CD4-positive, alpha-beta T cell treated with Interleukin-4 for 4 hours (primary cell): ENCODE measurements around the gene HKDC1.
"Not testable (repeated sequence)": the region's sequence is repeated elsewhere in the genome, so short reads cannot be mapped to it uniquely, and the experiment has no call there.

Experiments used
- DNase-seq: peaks from one replicate; pipeline ENCODE4 v3.0.0-alpha.2; 2020

The HKDC1 gene

DNA sequence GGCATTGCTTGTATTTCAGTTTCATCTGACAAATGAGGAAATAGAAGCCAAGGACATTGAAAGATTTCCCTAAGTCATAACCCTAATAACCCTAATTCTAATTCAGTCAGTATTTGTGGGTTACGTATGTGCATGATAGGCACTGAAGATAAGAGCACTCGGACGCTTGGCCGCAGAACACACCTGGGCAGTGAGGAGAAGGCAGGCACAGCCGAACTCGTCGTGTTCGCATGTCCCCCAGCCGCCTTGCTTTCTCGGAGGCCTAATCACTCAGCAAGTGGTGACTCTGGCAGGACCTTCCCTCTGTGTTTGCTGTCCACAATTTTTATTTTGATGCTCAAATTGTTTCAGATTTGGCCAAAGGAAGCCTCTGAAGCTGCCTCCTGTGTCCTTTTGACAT is 23.7 kb downstream of the HKDC1 start:
- no peak for DNase-seq

DNA sequence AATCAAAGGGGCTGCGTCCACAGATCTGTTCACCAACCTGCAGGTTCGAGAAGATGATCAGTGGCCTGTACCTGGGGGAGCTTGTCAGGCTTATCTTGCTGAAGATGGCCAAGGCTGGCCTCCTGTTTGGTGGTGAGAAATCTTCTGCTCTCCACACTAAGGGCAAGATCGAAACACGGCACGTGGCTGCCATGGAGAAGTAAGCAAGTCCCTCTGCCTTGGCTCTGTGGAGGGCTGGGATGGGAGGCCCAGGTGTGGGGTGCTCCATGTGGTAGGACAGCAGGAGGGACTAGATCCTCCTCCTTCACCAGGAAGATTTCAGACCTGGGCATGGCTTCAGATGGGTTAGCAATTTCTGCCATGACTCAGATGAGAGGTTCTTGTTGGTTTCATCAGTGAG is 25.9 kb downstream of the HKDC1 start:
- no peak for DNase-seq

DNA sequence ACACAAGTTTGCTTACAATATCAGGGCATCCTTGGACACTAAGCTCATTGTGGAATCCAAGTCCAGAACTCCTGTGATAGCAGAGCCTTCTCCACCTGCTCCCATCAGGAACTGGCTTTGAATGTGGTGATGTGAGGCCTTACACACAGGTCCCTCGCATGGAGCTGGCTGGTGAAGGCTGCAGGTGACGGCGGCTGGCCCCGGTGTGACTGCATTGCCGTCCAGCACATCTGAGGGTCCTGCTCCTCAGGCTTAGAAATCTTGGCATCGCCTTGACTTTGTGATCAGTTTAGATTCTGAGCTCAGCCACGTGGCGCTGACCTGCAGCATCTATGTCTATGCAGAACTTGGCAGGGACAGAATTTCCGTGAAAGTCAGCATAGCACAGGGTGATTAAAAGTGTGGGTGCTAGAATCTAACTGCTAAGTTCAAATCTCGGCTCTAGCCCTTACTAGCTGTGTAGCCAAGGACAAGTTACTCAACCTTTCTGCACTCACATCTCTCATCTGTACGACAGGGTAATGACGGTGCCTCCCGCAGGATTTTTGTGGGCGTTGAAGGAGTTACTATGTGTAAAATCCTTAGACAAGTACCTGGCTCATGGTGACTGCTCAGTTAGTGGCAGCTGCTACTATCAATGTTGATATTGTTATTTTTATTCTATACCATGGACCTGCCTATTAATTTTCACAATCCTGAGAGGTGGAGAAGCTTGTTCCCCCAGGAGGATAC is 26.6 kb downstream of the HKDC1 start:
- no peak for DNase-seq

DNA sequence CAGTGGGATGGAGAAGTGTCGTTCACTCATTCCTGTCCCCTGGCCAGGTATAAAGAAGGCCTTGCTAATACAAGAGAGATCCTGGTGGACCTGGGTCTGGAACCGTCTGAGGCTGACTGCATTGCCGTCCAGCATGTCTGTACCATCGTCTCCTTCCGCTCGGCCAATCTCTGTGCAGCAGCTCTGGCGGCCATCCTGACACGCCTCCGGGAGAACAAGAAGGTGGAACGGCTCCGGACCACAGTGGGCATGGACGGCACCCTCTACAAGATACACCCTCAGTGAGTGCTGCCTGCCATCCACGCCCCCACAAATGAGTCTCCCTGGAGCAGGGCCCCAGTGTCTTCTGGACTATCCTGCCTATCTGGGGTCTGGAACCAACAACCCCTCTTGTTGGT is 27.2 kb downstream of the HKDC1 start:
- DNase-seq: no peak

DNA sequence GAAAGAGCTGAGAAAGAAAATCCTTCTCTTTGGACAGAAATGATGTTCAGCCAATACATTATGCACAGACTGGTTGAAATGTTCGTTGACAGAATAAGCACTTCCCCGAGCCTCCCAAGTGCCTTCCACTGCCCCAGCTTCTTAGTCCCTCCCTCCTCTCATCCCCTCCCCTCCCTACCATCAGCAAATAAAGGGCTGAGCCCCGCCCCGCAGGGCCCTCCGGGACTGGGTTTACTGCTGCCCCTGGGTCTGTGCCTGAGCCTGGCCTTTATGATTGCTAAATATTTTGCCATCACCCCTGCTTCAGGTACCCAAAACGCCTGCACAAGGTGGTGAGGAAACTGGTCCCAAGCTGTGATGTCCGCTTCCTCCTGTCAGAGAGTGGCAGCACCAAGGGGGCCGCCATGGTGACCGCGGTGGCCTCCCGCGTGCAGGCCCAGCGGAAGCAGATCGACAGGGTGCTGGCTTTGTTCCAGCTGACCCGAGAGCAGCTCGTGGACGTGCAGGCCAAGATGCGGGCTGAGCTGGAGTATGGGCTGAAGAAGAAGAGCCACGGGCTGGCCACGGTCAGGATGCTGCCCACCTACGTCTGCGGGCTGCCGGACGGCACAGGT is 28.1 kb downstream of the HKDC1 start:
- DNase-seq: no peak

DNA sequence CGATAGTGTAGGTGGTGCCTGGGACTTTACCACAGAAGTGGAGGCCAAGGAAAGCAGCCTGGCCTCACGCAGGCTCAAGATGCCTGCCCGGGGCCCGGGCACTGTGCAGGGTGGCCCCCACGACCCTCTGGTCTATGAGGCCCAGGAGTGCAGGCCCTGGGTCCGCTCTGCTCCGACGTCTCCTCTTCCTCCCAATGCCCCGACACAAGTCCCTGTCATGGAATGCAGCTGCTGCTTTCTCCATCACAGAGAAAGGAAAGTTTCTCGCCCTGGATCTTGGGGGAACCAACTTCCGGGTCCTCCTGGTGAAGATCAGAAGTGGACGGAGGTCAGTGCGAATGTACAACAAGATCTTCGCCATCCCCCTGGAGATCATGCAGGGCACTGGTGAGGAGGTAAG is 29.9 kb downstream of the HKDC1 start:
- DNase-seq: no peak

DNA sequence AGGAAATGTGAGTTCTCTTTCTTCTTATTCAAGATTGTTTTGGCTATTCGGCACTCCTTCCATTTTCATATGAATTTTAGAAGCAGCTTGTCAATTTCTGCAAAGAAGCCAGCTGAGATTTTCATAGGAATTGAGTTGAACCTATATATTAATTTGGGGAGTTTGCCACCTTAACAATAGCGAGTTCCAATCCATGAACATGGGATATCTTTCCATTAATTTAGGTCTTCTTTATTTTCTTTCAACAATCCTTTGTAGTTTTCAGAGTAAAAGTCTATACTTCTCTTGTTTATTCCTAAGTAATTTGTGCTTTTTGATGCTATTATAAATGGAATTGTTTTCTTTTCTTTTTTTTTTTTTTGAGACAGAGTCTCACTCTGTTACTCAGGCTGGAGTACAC is 31.3 kb downstream of the HKDC1 start:
- not testable (repeated sequence) for DNase-seq

DNA sequence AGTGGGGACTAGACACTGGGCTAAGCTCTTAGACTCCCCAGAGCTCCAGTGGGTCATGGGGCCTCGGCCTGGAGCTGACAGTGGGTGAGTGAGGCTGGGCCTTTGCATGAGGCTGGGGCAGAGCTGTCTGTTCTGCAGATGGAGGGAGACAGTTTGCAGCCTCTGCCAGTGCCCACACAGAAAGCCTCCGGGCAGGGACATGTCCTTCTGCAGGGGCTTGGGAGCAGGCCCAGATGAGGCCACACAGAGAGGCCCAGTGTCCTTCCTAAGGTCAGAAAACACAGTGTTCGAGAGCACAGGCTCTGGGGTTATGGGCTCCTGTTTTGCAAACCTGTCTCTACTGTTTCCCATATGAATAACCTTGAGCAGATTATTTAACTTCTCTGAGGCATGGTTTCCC is 33.0 kb downstream of the HKDC1 start:
- DNase-seq: no peak

DNA sequence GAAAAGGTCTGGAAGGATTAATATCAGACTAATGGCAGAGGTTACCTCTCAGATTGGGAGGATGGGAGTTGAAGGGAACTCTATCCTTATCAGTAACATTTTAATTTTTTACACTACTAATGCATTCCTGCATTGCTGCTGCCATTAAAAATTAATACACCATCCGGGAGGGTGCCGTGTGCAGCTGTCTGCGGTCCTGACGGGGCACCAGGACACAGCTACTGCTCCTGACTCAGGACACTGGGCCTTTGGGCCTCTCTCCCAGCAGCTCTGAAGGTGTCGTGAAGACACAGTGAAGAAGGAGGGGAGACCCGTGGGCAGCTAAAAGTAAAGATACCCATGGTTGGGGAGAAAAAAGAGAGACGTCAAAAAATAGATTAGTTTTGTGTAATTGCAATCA is 34.7 kb downstream of the HKDC1 start:
- no peak for DNase-seq

DNA sequence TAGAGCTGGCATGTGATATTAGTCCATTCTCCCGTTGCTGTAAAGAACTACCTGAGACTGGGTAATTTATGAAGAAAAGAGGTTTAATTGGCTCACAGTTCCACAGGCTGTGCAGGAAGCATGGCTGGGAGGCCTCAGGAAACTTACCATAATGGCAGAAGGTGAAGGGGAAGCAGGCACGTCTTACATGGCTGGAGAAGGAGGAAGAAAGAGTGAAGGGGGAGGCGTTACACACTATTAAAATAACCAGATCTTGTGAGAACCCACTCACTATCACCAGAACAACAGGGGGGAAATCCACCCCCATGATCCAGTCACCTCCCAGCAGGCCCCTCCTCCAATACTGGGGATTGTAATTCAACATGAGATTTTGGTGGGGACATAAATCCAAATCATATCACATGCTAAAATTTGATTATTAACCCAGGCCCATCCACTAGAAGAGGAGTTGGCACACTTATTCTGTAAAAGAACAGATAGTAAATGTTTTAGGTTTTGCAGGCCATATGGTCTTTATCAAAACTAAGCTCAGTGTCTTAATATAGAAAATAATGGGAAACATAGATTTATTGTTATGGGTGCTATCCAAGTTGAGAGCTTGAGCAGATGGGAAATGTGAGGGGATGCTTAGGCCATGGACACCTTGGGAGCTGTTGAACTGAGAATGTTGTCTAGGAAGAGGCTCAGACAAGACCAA is 39.6 kb downstream of the HKDC1 start:
- DNase-seq: no peak

DNA sequence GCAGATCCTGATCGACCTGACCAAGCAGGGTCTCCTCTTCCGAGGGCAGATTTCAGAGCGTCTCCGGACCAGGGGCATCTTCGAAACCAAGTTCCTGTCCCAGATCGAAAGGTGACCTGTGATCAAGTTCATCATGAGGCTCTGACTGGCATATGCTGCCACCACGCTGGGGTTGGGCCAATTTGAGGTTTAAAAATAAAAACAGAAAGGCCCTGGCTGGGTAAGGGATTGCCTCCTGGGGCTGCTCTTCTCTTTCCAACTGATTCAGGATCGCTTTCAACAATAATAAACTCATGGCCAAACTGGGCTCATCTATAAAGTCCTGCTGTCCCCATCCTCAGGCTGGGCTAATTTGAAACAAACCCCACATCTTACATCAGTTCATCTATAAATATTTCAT is 41.1 kb downstream of the HKDC1 start:
- DNase-seq: no peak

DNA sequence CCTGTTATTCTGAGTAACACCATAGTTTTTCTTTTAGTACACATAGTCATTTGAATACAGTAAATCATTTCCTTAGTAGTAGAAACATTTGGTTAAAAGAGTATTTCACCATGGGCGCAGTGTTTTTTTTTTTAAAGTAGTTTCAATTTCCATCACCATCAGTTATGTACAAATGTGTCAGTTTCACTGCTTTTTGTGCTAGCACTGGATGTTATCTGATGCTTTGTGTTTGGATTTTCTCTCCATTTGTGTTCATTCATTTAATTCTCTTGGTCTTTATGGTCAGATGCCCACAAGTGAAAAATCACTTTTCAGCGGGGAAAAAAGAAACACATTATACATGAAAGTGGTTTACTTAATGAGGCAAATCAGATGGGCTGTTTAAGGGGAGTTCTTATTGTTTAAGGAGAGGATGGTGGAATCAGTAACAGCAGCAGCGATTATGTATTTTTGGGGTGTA is 42.2 kb downstream of the HKDC1 start:
- no peak for DNase-seq

DNA sequence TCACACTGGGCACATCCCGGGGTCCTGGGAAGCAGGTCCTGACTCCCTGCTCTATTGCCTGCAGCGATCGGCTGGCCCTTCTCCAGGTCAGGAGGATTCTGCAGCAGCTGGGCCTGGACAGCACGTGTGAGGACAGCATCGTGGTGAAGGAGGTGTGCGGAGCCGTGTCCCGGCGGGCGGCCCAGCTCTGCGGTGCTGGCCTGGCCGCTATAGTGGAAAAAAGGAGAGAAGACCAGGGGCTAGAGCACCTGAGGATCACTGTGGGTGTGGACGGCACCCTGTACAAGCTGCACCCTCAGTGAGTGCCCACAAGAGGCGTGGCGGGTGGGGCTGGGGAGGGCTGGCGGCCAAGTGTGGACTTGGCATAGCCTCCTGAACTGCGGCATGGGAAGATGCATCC is 45.4 kb downstream of the HKDC1 start:
- no peak for DNase-seq

DNA sequence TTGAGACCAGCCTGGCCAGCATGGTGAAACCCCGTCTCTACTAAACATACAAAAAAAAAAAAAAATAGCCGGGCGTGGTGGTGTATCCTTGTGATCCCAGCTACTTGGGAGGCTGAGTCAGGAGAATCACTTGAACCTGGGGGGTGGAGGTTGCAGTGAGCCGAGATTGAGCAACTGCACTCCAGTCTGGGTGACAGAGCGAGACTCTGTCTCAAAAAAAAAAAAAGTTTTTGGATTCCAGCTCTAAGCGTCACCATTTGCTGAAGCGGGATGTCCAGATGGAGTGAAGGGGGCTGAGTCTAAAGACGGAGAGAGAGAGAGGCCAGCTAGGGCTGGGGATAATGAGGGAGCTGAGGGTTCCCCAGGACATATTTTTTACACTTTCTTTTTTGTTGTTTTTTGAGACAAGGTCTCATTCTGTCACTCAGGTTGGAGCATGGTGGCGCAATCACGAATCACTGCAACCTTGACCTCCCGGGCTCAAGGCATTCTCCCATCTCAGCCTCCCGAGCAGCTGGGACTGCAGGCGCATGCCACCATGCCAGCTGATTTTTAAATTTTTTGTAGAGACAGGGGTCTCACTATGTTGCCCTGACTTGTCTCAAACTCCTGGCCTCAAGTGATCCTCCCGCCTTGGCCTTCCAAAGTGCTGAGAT is 48.8 kb downstream of the HKDC1 start:
- DNase-seq: no peak

DNA sequence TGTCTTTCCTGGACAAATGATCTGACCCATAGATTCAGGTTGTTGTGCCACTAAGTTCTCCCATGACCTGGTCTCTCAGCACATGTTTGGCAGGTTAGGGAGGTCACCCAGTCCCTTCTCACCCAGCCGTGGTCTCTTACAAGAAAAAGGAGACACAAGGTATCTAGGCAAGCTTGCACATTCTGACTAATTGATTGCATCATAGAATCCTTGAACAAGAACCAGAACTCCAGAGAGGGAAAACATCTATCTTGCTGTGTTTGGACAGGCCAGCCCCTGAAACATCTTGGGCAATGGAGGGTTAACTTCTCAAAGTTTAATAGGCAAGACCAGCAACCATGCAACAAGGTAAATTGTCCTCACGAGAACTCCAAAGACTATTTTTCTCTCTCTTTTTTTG is 49.6 kb downstream of the HKDC1 start:
- no peak for DNase-seq

DNA sequence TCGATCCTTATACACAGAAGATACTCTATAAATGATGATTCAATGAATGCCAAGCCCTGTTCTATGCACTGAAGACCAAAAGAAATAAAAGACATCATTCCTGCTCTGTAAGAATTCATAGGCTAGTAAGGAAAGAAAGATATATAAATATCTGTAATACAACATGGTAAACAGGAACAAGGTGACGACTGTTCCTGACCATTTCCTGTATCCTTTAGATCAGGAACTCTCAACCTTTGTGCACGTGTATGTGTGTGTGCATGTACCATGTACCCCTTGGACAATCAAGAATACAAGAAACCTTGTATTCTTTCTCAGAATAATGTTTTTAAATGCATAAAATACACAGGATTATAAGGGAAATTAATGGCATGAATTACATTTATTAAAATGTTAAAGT is 50.9 kb downstream of the HKDC1 start:
- DNase-seq: no peak

DNA sequence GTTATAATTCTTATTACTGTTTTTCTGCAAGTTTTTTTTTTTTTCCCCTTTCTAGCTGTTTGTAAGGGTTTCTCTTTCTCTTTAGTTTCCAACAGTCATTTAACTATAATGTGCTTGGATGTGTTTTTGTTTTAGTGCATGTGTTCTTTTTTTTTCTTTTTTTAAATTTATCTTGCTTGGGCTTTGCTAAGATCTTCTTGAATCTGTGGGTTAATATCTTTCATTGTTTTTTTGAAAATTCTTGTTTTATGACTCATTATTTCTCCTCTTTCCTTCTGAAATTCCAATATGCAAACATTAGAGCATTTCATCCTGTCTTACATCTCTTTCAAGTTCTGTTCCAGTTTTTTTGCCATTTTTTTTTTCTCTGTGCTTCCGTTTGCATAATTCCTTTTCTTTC is 52.5 kb downstream of the HKDC1 start:
- DNase-seq: no peak

DNA sequence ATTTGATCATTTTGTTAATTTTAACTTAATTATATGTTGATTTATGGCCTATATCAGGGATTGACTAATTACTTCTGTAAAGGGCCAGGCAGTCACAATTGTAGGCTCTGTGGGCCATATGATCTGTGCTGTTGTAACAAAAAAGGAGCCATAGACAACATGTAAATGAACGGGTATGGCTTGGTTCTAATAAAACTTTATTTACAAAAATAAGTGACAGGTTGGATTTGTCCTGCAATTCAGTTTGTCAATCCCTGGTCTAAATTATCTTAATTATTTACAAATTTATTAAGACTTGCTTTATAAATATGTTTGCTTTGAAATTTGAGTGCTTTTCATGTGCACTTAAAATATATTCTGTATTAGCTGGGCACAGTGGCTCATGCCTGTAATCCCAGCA is 55.3 kb downstream of the HKDC1 start:
- no peak for DNase-seq

DNA sequence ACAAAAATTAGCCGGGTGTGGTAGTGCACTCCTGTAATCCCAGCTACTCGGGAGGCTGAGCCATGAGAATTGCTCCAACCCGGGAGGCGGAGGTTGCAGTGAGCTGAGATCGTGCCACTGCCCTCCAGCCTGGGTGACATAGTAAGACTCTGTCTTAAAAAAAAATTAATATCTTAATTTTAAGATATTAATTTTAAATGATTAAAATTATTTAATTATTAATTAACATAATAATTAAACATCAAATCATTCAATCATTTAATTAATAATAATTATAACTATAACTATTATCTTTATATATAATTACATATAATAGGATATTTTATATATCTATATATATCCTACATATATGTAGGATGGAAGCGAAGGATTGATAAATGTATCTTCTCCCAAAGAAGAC is 56.4 kb downstream of the HKDC1 start:
- DNase-seq: no peak

DNA sequence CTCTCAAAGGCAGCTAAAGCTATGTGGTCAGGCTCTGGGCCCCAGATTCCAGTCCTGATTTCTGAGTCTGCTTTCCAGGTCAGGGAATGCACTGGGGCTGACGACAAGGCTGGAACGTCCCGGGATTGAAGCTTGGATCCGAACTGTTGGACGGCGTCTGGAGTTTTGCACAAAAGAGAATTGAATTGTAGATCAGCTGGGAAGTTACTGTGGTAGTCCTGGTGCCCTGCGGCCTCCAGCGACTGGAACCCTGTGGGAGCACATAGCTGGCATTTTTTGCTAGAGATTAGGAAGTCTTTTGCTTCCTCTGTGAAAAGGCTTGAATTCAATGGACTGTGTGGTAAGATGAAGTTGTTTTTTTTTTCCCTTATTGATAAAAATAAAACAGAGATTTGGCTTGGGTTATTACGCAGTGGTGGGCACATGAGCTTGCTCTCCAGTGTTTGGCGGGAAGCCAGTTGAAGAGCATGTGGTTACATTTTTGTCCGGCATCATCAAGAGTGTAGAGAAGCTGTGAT is 58.4 kb downstream of the HKDC1 start, which contains the start of gene HK1:
TSS of gene HK1 (plus strand) at position 51 of the 518 bp plus-strand sequence.
- no peak for DNase-seq

DNA sequence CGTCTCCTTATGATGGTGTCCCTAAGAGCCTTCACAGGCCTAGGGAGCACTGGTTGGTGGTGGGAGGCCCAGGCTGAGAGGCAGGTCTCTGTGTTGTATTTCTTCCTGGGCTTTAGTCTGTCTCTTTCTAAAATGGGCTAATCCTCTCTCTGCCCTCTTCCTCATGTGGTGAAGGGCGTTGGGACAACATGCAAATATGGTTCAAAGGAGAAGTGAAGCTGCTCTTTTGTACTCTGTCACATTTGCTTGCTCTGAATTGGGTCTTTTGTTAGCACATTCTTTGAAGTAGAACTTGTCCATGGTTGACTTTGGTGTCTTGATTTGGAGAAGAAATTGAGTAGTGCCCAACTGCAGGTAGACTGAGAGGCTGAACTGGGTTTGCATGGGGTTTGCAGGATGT is 59.0 kb downstream of the HKDC1 start:
- DNase-seq: no peak

DNA sequence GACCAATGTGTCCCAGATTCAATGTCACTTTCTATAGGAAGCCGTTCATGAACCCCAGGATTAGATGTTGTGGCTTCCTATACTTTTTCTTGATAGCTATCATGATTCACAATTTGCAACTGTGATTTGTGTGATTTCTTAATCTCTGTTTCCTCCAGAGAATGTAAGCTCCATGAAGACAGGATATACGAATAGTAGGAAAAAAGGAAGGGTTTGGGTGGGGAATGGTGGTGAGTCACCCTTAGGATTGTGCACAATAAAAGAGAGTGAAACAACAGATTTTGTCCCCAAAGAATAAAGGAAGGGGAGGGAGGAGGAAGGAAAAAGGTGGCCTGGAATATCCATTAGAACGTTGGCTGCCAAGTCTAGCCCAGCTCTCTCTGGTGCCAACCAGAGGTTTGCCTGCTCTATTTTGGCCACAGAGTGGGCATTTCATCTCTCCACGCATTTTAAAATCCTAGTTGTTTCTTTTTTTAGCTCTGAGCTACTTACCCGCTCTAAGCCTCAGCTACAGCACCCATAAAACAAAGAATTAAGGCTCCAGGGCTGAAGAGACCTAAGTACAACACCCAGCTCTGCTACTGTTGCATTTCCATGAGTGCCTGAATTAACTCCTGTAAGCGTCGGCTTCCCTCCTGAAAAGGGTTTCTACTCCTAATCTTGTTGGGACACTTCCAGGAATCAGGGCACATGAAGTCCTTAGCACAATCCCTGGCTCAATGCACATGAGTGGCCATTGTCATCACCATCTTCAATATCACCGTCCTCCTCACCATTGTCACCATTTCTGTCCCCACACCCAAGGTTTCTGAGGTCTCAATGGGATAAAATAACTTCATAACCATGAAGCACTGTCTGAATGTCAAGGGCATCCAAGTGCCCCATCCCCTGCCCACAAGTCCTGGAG is 61.6 kb downstream of the HKDC1 start:
- DNase-seq: no peak
